GM23248 (cell line): ENCODE results near the gene RS1.

ENCODE experiments used
- EZH2 ChIP-seq: fragments of 200-600 bp; sonication (generic); IDR thresholded peaks from 2 replicates; pipeline ENCODE4 v1.6.1; 2018; ENCODE audit warnings: antibody characterized with exemption, mild to moderate bottlenecking; ENCODE audit not compliant: insufficient read depth, poor library complexity, severe bottlenecking
- EZH2phosphoT487 ChIP-seq: fragments of 200-600 bp; sonication (generic); IDR thresholded peaks from 2 replicates; pipeline ENCODE4 v1.6.1; 2018; ENCODE audit warnings: antibody characterized with exemption, moderate library complexity, mild to moderate bottlenecking, low read depth; ENCODE audit not compliant: insufficient read depth

DNA sequence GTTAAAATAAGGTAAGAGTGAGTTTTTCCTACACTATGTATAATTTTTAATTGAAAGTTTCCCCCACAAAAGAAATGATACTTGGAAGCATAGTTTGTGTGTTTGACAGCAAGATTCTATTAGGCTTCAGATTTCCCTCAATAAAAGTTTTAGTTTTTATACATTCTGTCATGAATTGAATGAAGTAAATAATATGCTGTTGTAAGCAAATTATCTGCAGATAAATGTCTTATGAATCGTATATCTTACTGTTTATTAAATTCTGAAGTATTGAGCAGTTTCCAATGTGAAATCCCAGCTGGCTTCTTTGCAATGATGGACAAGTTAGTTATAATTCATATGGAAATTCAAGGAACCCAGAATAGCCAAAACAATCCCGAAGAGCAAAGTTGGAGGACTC is 33.5 kb downstream of the RS1 start:
- TF ChIP-seq EZH2phosphoT487 (no peak), EZH2 (no peak)
